ENCODE data around the gene NKX1-1. TPM values are rescaled to one million over a fixed set of nuclear protein-coding genes. Genes with fewer than 3 reads are reported as not detected.
"Not testable (repeated sequence)": the region's sequence is repeated elsewhere in the genome, so short reads cannot be mapped to it uniquely, and the experiment has no call there.

The NKX1-1 gene
- total and polyA plus RNA-seq, 9 of the 15 experiments (the other 6 are each of a cell fraction or from before 2014, with no cell fraction given): not detected

DNA sequence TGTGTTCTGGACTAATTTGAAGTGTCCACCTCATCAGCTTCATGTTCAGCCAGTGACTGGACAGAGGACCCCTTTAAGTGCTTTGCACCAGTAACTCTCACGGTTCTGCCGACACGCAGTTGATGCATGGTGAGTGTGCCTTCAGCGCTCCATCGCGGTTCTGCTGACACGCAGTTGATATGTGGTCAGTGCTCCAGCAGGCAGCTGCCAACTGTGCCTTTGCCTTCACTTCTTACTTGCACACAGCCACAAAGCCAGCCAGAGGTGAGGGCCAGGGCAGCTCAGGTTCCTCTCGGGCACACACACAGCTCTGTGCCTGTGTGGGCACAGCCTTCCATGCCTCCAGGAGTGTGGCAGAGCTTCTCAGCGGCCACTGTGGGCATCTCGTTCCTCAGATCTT lies 12.4 kb downstream of the NKX1-1 start (continued):
- TF ChIP-seq TSHZ1 (CRISPR knock-in tag; IDR thresholded peaks at IDR 0.05) (no peak), ESRRA (IDR thresholded peaks at IDR 0.05; ENCODE audit: borderline replicate concordance, low read depth) (no peak), ADNP (tag; IDR thresholded peaks at IDR 0.05) (no peak), SMAD3 (CRISPR knock-in tag; conservative IDR thresholded peaks at IDR 0.05) (no peak)

DNA sequence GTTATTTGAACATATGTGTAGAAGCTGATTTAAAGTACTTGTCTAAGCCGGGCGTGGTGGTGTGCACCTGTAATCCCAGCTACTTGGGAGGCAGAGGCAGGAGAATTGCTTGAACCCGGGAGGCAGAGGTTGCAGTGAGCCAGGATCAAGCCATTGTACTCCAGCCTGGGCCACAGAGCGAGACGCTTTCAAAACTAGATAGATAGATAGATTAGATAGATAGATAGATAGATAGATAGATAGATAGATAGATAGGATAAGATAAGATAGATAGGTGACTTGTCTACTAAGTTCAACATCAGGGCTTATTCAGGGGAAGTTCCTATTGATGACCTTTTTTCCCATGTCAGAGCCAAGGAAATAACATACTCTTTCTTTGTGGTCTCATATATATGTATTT lies 12.9 kb downstream of the NKX1-1 start:
- FAIRE-seq; CTCF ChIA-PET (ENCODE audit: low intra/inter-chr PET ratio); H3K27ac ChIP-seq (ENCODE audit: extremely low read depth, low read depth, low read length); H3K9me3 ChIP-seq (replicated peaks; ENCODE audit: control insufficient read depth, insufficient read depth, low read depth, low read length); H3K79me2 ChIP-seq (ENCODE audit: control insufficient read depth, insufficient read depth, low read length); H3K9me1 ChIP-seq (ENCODE audit: control insufficient read depth, insufficient read depth, low read length); POLR2A ChIA-PET; BruUV-seq (replicated peaks); in situ Hi-C loops (cut with MboI); H3K27me3 ChIP-seq (ENCODE audit: control insufficient read depth in 2 of 2, insufficient read depth in 2 of 2, low read length in 2 of 2); intact Hi-C loops (cut with micrococcal nuclease); H3K4me2 ChIP-seq (ENCODE audit: insufficient read depth, low read length); H2AFZ ChIP-seq (ENCODE audit: low read depth, low read length); H4K20me1 ChIP-seq (replicated peaks; ENCODE audit: control insufficient read depth, insufficient read depth, low read length); DNase-seq (ENCODE audit: extremely low read depth in 1 of 4, low spot score in 3 of 4); H3K36me3 ChIP-seq (ENCODE audit: control insufficient read depth, insufficient read depth, low read length); H3K4me3 ChIP-seq; H3K9ac ChIP-seq (ENCODE audit: insufficient read depth in 1 of 2, low read depth in 2 of 2, low read length in 2 of 2); ATAC-seq; H3K4me1 ChIP-seq (replicated peaks in 1 of 2; ENCODE audit: control insufficient read depth in 2 of 2, insufficient read depth in 2 of 2, low read length in 2 of 2): not testable (repeated sequence)
- TF ChIP-seq DACH1 (IDR thresholded peaks at IDR 0.05; ENCODE audit: partially characterized antibody): peak; percentile 93
- 0 out of 2 replicates have a peak, but pooled peaks have one; percentile 39 for TF ChIP-seq GATAD2B (IDR thresholded peaks at IDR 0.05; ENCODE audit: borderline replicate concordance)
- peak; percentile 53; the same call in 1 of the 2 replicates for TF ChIP-seq GATA2 (CRISPR knock-in tag; IDR thresholded peaks at IDR 0.05)
- TF ChIP-seq MTA1 (IDR thresholded peaks at IDR 0.05; ENCODE audit: borderline replicate concordance): peak; percentile 58; the same call in 1 of the 2 replicates
- WGBS (ENCODE audit: insufficient coverage, low coverage, missing lambda C conversion rate): 75% methylated on average over 5 of the region's 5 CpGs

All from K562 (cell line).